RWPE2 (cell line): ENCODE results near the gene KRT84.
"Not testable (repeated sequence)": the region's sequence is repeated elsewhere in the genome, so short reads cannot be mapped to it uniquely, and the experiment has no call there.

Experiments
- ATAC-seq: fragments of 200-7000 bp; cut with Tn5 transposase; 3 replicates; pipeline ENCODE4 v1.9.1; 2021; ENCODE audit warnings: low read depth
- DNase-seq: peaks from one replicate; pipeline ENCODE4 v3.0.0-alpha.2; 2020; ENCODE audit warnings: low spot score
- H3K27ac ChIP-seq: fragments of 450-650 bp; 2 replicates; pipeline ENCODE4 v1.5.1; 2017; ENCODE audit warnings: mild to moderate bottlenecking; ENCODE audit not compliant: poor library complexity, severe bottlenecking
- H3K27me3 ChIP-seq: fragments of 250-450 bp; sonication (Bioruptor Pico); 2 replicates; pipeline ENCODE4 v1.5.1; 2021; ENCODE audit warnings: mild to moderate bottlenecking, moderate library complexity; ENCODE audit not compliant: insufficient read depth, poor library complexity, severe bottlenecking
- H3K36me3 ChIP-seq: fragments of 250-450 bp; sonication (Bioruptor Pico); 2 replicates; pipeline ENCODE4 v1.5.1; 2020; ENCODE audit warnings: low read depth, mild to moderate bottlenecking, moderate library complexity
- H3K4me1 ChIP-seq: fragments of 250-450 bp; sonication (Bioruptor Pico); 2 replicates; pipeline ENCODE4 v1.5.1; 2021; ENCODE audit warnings: mild to moderate bottlenecking, moderate library complexity; ENCODE audit not compliant: insufficient read depth, poor library complexity, severe bottlenecking
- H3K4me3 ChIP-seq: fragments of 250-450 bp; sonication (Bioruptor Pico); 2 replicates; pipeline ENCODE4 v1.5.1; 2021; ENCODE audit warnings: mild to moderate bottlenecking, moderate library complexity; ENCODE audit not compliant: severe bottlenecking
- H3K9me3 ChIP-seq: fragments of 250-450 bp; sonication (Bioruptor Pico); 2 replicates; pipeline ENCODE4 v1.5.1; 2021; ENCODE audit warnings: mild to moderate bottlenecking, moderate library complexity; ENCODE audit not compliant: severe bottlenecking
- CTCF ChIP-seq: fragments of 450-650 bp; IDR thresholded peaks from one replicate; pipeline ENCODE4 v1.5.1; 2017; ENCODE audit warnings: mild to moderate bottlenecking, moderate library complexity; ENCODE audit not compliant: poor library complexity, severe bottlenecking

KRT84 gene

GRCh38 chr12:52346593-52346992 is 38.9 kb downstream of the KRT84 start:
- no peak for TF ChIP-seq CTCF
- peak overlapping the region; percentile 68 for H3K27ac ChIP-seq
- H3K9me3 ChIP-seq = no peaks in the 10 kb centered on the region
- ATAC-seq = no peak
- no peak overlapping the region for H3K4me3 ChIP-seq
- no peaks in the 10 kb centered on the region for H3K27me3 ChIP-seq
- peak; percentile 14 for DNase-seq
- H3K36me3 ChIP-seq = no peaks in the 10 kb centered on the region
- H3K4me1 ChIP-seq = peaks cover 20% of the 10 kb centered on the region

GRCh38 chr12:52345041-52345440 is 40.4 kb downstream of the KRT84 start:
- H3K36me3 ChIP-seq, H3K27me3 ChIP-seq, H3K9me3 ChIP-seq, ATAC-seq, H3K4me3 ChIP-seq: not testable (repeated sequence)
- Histone ChIP-seq H3K27ac (peak overlapping the region; percentile 68), H3K4me1 (peaks cover 20% of the 10 kb centered on the region)
- DNase-seq = peak; percentile 29

- DNase-seq (peak; percentile 26), ATAC-seq (no peak)
- H3K27me3 ChIP-seq = no peaks in the 10 kb centered on the region
- TF ChIP-seq CTCF = no peak
- no peaks in the 10 kb centered on the region for H3K36me3 ChIP-seq
- H3K9me3 ChIP-seq = no peaks in the 10 kb centered on the region
- peaks cover 15% of the 10 kb centered on the region for H3K4me1 ChIP-seq
- no peak overlapping the region for H3K4me3 ChIP-seq
- H3K27ac ChIP-seq = no peak overlapping the region
Measured at GRCh38 chr12:52344111-52344510, 41.3 kb downstream of the KRT84 start.

GRCh38 chr12:52343550-52343949 is 41.9 kb downstream of the KRT84 start:
- peak; percentile 17 for DNase-seq
- Histone ChIP-seq H3K4me1 (peaks cover 17% of the 10 kb centered on the region), H3K27ac (no peak overlapping the region), H3K27me3 (no peaks in the 10 kb centered on the region), H3K4me3 (no peak overlapping the region), H3K36me3 (no peaks in the 10 kb centered on the region), H3K9me3 (no peaks in the 10 kb centered on the region)
- no peak for TF ChIP-seq CTCF
- no peak for ATAC-seq

GRCh38 chr12:52342781-52343490 is 42.5 kb downstream of the KRT84 start:
- H3K27ac ChIP-seq = no peak overlapping the region
- H3K36me3 ChIP-seq = no peaks in the 10 kb centered on the region
- H3K9me3 ChIP-seq = no peaks in the 10 kb centered on the region
- no peaks in the 10 kb centered on the region for H3K27me3 ChIP-seq
- ATAC-seq = no peak
- TF ChIP-seq CTCF = no peak
- peaks cover 21% of the 10 kb centered on the region for H3K4me1 ChIP-seq
- DNase-seq = no peak
- no peak overlapping the region for H3K4me3 ChIP-seq
